Measurements from ENCODE around the gene SLC15A4. TPM values are rescaled to one million over a fixed set of nuclear protein-coding genes. Genes with fewer than 3 reads are reported as not detected.
A peak's percentile ranks its signal among the peaks of the same experiment; 100 is the strongest.

Gene SLC15A4
- total RNA-seq, 1 donor from 2014 or later = 23.0 TPM

GRCh38 chr12:128772249-128772648 is 51.5 kb downstream of the SLC15A4 start:
- H3K4me3 Mint-ChIP-seq (ENCODE audit: unreplicated experiment) = no peak overlapping the region
- H3K27ac Mint-ChIP-seq (ENCODE audit: unreplicated experiment) = no peak overlapping the region
- no peak for TF ChIP-seq CTCF (IDR thresholded peaks at IDR 0.05; ENCODE audit: partially characterized antibody, unreplicated experiment)
- DNase-seq = no peak
- H3K4me1 Mint-ChIP-seq (ENCODE audit: low read depth, unreplicated experiment) = peaks cover 4% of the 10 kb centered on the region
- peaks cover 10% of the 10 kb centered on the region for H3K36me3 Mint-ChIP-seq (ENCODE audit: unreplicated experiment)
- peaks cover 6% of the 10 kb centered on the region for H3K9me3 Mint-ChIP-seq (ENCODE audit: unreplicated experiment)
- peaks cover 10% of the 10 kb centered on the region for H3K27me3 Mint-ChIP-seq (ENCODE audit: unreplicated experiment)

- Mint-ChIP-seq H3K9me3 (ENCODE audit: unreplicated experiment) (peaks cover 6% of the 10 kb centered on the region), H3K4me1 (ENCODE audit: low read depth, unreplicated experiment) (peaks cover 4% of the 10 kb centered on the region)
Measured at GRCh38 chr12:128771681-128772080, 52.1 kb downstream of the SLC15A4 start.

GRCh38 chr12:128767518-128767917 is 56.2 kb downstream of the SLC15A4 start:
- Mint-ChIP-seq H3K36me3 (ENCODE audit: unreplicated experiment) (peaks cover 17% of the 10 kb centered on the region), H3K27ac (ENCODE audit: unreplicated experiment) (no peak overlapping the region), H3K4me3 (ENCODE audit: unreplicated experiment) (no peak overlapping the region), H3K4me1 (ENCODE audit: low read depth, unreplicated experiment) (peaks cover 4% of the 10 kb centered on the region), H3K9me3 (ENCODE audit: unreplicated experiment) (peaks cover 6% of the 10 kb centered on the region), H3K27me3 (ENCODE audit: unreplicated experiment) (peaks cover 10% of the 10 kb centered on the region)
- no peak for TF ChIP-seq CTCF (IDR thresholded peaks at IDR 0.05; ENCODE audit: partially characterized antibody, unreplicated experiment)
- peak; percentile 42 for DNase-seq

More at GRCh38 chr12:128771681-128772080, 52.1 kb downstream of the SLC15A4 start:
- Mint-ChIP-seq H3K36me3 (ENCODE audit: unreplicated experiment) (peaks cover 10% of the 10 kb centered on the region), H3K4me3 (ENCODE audit: unreplicated experiment) (no peak overlapping the region), H3K27ac (ENCODE audit: unreplicated experiment) (no peak overlapping the region), H3K27me3 (ENCODE audit: unreplicated experiment) (peaks cover 10% of the 10 kb centered on the region)
- TF ChIP-seq CTCF (IDR thresholded peaks at IDR 0.05; ENCODE audit: partially characterized antibody, unreplicated experiment) = no peak
- no peak for DNase-seq

- peaks cover 3% of the 10 kb centered on the region for H3K9me3 Mint-ChIP-seq (ENCODE audit: unreplicated experiment)
Measured at GRCh38 chr12:128766738-128767501, 56.8 kb downstream of the SLC15A4 start.

More at GRCh38 chr12:128766738-128767501, 56.8 kb downstream of the SLC15A4 start:
- Mint-ChIP-seq H3K4me1 (ENCODE audit: low read depth, unreplicated experiment) (peaks cover 4% of the 10 kb centered on the region), H3K4me3 (ENCODE audit: unreplicated experiment) (no peak overlapping the region), H3K27ac (ENCODE audit: unreplicated experiment) (no peak overlapping the region), H3K36me3 (ENCODE audit: unreplicated experiment) (peaks cover 17% of the 10 kb centered on the region), H3K27me3 (ENCODE audit: unreplicated experiment) (peaks cover 10% of the 10 kb centered on the region)
- no peak for DNase-seq
- no peak for TF ChIP-seq CTCF (IDR thresholded peaks at IDR 0.05; ENCODE audit: partially characterized antibody, unreplicated experiment)

Measured in glutamatergic neuron (in vitro differentiated cells).